HG02973 (cell line): ENCODE results near the gene KRT27.
"Not testable (repeated sequence)": the region's sequence is repeated elsewhere in the genome, so short reads cannot be mapped to it uniquely, and the experiment has no call there.

ENCODE experiments used
- ATAC-seq: cut with Tn5 transposase; IDR thresholded peaks from one replicate; pipeline ENCODE4 v1.9.1; 2021; ENCODE audit warnings: moderate library complexity; ENCODE audit not compliant: unreplicated experiment

The KRT27 gene

DNA sequence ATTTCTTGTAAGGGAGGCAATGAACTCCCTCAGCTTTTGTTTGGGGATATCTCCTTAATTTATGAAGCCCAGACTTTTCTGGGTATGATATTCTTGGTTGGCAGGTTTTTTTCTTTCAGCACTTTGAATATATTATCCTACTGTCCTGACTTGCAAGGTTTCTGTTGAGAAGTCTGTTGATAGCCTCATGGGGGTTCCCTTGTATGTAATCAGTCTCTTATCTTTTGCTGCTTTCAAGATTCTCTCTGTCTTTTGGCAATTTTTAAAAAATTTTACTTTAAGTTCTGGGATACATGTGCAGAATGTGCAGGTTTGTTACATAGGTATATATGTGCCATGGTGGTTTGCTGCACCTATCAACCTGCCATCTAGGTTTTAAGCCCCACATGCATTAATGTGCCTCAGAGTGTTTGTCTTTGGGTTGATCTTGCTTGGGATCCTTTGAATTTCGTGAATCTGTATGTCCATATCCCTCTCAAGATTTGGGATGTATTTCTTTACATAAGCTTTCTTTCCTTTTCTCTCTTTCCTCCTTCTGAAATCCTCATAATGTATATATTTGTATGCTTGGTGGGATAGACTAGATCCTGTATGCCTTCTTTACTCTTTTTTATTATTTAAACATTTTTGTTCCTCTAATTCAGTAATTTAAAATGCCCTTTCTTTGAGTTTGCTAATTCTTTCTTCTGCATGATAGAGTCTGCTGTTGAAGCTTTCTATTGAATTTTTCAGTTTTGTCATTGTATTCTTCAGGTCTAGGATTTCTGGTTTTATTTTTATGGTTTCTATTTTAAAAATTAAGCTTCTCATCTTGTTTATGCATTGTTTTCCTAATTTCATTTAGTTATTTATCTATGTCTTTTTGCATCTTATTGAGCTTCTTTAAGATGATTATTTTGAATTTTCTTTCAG lies 22.0 kb downstream of the KRT27 start:
- no peak for ATAC-seq

DNA sequence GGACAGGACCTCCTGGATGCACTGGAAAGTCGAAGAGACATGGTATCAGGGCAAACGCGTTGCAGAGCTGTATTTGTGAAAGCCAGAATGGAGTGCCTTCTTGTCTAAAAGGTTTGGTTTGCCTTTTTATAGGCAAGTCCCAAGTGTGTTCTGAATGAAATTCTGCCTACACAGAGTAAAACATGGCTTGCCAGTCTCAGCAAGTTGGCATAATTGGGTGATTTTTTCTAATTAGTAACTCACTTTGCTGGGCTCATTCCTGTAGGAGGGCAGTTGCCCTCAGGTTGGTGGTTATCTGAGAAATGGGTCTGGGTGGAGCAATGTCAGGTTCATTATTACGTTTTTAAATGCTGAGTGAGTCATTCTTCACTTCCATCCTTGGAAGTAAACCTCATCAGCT lies 27.1 kb downstream of the KRT27 start, which contains the start of gene KRT25:
KRT25 (minus strand) TSS at position 101 of the 400 bp plus-strand sequence; CDS start at position 41, 60 bp downstream.
- ATAC-seq = no peak

DNA sequence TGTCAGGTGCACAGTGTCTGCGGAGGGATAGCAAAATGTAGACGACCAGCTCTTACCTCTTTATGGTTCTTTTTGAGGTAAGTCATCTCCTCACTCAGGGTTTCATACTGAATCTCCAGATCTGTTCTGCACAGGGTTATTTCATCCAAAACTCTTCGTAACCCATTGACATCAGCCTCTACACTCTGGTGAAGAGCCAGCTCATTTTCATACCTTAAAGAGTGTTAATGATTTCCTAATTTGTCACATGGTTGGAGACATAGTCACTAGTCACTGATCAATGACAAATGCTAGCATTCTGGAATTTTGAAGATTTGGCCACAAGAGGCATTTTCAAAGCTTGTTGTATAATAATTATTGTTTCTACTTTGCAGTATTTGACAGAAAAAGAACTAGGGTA lies 28.5 kb downstream of the KRT27 start:
- ATAC-seq = no peak

DNA sequence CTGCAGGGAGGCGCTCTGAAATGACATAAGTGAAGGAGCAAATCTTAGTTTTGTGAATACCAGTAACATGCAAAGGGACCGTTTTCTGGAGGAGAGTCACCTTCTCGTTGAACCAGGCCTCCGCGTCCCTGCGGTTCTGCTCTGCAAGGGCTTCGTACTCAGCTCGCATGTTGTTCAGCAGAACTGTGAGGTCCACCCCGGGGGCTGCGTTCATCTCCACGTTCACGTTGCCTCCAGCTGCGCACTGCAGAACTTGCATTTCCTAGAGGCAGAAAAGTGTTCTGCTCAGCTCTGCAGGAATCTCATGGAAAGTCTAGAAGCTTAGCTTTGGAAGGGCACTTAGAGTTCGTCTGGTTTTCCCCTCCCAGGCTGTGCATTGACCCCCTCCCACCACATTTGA lies 31.3 kb downstream of the KRT27 start:
- no peak for ATAC-seq

DNA sequence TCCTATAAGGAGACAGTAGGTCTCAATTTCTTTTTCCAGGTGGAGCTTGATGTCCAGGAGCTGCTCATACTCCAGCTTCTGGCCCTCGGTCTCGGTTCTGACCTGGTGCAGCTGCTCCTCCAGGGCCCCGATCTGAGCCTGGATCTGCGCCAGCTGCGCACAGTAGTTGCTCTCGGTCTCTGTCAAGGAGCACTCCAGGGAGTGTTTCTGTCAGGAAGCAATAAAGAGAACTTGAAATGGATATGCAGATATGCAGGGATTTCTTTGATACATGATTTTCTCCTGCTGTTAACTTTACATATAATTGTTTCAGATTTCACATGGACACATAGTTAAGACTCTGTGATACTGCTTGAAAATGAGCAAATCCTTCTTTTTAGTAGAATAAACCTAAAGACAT lies 32.0 kb downstream of the KRT27 start:
- ATAC-seq = no peak

DNA sequence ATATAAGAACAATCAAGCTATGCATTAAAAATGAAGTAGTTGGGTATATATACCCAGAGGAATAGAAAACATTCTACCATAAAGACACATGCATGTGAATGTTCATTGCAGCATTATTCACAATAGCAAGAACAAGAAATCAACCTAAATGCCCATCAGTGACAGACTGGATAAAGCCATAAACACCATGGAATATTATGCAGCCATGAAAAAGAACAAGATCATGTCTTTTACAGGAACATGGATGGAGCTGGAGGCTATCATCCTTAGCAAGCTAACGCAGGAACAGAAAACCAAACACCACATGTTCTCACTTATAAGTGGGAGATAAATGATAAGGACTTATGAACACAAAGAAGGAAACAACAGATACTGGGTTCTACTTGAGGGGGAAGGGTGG lies 33.7 kb downstream of the KRT27 start:
- ATAC-seq = not testable (repeated sequence)

DNA sequence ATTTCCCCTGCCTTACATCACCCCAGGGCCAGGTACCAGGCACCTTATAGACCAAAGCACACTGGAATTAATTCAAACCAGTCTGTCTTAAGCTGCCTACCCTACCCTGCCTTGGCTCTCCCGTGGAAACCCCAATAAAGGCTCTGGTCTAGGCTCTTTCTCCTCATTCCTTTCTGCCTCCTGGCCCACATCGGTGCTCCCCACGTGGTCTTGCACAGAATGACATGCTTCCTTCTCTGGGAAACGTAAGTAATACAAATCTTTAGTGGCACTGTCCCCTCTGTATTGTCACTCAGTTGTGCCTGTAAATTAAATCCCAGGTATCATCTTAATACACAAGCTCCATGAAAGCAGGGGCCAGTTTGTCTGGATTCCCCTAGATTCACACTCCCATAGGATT lies 43.8 kb downstream of the KRT27 start:
- ATAC-seq = no peak

DNA sequence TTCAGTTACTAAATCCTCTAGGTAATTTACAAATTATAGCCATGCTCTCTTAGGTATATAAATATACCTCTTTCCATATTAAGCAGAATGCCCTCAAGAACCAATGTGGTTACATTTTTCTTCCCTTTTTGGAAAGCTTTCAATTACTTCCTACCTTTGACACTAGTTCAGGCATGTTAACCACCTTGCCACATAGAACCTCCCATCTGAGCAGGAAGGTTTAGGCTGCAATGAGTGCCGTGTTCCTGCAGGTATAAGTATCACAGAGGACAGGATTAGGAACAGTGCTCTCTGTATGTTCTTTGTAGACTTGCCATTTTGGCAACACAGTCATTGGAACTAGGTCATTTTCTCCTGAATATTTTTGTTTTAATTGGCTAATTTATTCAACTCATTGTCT lies 47.3 kb downstream of the KRT27 start:
- ATAC-seq = no peak

DNA sequence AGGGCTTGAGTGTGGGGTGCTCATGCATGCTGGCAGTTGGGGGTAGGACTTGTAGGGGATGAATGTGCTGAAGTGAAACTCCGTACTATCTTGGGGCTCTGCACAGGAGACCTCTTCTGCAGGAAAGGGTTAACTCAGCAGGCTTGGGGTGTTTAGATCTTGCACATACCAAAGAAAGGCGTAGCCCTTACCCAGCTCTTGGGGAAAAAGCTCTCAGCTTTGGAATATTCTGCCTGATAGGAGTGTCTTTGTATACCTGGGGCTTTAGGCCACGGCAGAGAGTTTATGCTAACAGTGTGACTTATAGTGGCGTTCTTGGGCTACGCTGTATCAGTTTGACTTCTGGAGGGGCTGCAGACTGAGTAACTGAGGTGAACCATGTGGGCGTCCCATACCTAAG lies 48.3 kb downstream of the KRT27 start:
- no peak for ATAC-seq

DNA sequence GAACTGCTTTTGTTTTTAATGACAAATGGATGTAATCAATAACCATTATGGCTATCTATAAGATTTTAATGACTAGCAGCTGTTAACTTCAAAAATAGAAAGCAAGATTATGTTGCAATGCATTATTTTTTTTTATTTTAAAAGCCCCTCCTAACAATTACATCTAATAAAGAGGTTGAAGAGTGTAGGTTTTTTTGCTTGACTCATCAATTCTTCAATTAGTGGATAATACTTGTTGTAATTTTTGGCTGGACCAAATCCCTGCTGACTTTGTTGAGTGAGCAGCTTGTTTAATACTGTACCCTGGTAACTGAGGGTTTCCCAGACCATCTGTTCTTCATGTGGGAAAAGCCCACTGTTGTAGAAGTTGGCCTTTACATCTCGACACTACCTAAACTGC lies 51.4 kb downstream of the KRT27 start:
- ATAC-seq = no peak

DNA sequence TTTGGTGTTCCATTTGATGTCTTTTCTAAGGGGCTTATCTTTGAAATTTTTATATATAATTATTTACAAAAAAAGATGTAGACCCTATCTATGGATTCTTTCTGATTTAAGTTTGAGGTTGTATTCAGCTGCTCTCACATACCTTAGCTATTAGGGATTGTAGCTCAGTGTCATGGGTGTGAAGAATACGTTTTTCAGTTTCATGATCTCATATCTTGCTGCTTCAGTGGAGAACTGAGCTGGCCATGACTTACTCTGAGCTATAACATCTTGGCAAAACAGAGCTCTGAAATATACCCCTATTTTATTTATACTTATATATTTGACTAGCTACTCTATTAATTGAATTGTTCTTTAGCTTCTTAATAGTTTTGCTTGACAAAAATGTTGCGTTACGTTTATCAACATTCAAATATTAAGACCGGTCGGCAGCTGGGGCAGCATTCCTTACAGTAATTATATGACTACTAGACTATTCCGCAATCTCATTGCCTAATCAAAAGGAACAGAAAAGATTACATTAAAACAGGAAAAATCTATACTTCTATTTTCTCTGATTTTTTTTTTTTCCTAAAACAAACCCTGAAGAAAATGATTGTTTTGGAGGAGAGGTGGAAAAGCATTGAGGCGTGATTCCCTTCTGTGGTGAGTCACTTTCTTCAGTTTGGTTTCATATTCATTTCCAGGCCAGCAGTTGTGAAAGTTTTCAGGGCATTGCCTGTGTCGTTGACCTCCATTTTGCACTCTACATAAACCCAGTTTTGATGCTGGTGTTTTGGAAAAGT lies 54.7 kb downstream of the KRT27 start:
- no peak for ATAC-seq

DNA sequence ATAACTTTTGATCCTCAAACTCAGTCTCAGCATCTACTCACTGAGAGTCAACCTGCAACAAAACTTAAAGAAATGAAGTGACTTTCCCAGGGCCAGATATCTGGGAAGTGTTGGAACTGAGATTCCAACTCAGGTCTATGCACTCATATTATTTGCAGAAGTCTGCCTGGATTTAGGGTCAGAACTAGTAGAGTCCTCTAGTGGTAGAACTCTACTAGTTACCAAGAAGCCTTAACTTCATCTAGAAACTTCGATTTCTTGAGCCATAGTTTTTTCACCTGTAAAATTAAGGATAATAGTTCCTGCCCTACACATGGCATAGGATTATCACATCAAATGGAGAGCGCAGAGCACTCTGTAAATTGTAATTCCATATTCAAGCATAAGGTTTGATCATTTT lies 55.4 kb downstream of the KRT27 start:
- ATAC-seq = no peak
